Measurements from ENCODE around the gene RAPGEFL1.
"Not testable (repeated sequence)": the region's sequence is repeated elsewhere in the genome, so short reads cannot be mapped to it uniquely, and the experiment has no call there.

The RAPGEFL1 gene

GRCh38 chr17:40203131-40203530 is 25.9 kb downstream of the RAPGEFL1 start:
- no peak for DNase-seq (ENCODE audit: low read depth in 2 of 2, low spot score in 1 of 2)

- not testable (repeated sequence) for DNase-seq (ENCODE audit: low read depth in 2 of 2, low spot score in 1 of 2)
These were observed 28.9 kb downstream of the RAPGEFL1 start for GRCh38 chr17:40206193-40206592.

DNA sequence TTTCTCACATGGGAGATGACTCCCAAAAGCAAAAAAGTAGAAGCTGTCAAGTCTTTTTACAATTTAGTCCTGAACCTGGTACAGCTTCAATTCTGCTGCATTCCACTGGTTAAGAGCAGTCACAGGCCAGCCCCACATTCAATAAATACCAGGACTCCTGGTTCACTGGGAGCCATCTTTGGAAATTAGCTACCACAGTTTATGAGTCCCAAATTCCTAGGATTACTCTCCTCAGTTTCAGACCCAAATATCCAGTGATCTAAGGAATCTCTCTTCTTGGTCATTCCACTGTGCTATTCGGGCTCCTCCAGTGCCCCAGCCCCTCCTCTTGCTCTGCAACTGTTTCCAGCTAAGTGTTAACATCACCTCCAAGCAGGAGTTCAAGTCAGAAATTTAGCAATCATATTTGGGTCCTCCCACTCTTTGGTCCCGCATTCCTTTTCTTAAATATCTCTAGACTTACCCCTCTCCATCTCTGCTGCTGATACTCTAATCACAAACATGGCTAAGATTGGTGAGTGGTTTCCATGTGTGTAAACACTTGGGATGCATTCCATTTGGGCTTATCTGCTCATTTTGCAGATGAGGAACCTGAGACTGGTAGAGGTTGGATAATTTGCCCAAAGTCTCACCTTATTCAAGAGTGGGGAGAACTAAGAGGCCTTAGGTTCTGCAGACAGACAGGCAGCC is 32.3 kb downstream of the RAPGEFL1 start:
- no peak for DNase-seq (ENCODE audit: low read depth in 2 of 2, low spot score in 1 of 2)

DNA sequence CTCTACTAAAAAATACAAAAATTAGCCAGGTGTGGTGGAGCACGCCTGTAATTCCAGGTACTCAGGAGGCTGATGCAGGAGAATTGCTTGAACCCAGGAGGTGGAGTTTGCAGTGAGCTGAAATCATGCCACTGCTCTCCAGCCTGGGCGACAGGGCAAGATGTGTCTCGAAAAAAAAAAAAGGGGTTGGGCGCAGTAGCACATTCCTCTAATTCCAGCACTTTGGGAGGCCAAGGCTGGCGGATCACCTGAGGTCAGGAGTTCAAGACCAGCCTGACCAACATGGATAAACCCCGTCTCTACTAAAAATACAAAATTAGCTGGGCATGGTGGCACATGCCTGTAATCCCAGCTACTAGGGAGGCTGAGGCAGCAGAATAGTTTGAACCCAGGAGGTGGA is 36.6 kb downstream of the RAPGEFL1 start:
- not testable (repeated sequence) for DNase-seq (ENCODE audit: low read depth in 2 of 2, low spot score in 1 of 2)

GRCh38 chr17:40218006-40218739 is 40.9 kb downstream of the RAPGEFL1 start:
- DNase-seq (ENCODE audit: low read depth in 2 of 2, low spot score in 1 of 2): no peak

GRCh38 chr17:40218740-40219593 is 41.7 kb downstream of the RAPGEFL1 start, which contains the start of gene WIPF2:
Gene WIPF2, plus strand, starts transcription at chr17:40219304. Its CDS starts 37,156 bp downstream, at chr17:40256460.
- peak; percentile 91 to 95 for DNase-seq (ENCODE audit: low read depth in 2 of 2, low spot score in 1 of 2)

DNA sequence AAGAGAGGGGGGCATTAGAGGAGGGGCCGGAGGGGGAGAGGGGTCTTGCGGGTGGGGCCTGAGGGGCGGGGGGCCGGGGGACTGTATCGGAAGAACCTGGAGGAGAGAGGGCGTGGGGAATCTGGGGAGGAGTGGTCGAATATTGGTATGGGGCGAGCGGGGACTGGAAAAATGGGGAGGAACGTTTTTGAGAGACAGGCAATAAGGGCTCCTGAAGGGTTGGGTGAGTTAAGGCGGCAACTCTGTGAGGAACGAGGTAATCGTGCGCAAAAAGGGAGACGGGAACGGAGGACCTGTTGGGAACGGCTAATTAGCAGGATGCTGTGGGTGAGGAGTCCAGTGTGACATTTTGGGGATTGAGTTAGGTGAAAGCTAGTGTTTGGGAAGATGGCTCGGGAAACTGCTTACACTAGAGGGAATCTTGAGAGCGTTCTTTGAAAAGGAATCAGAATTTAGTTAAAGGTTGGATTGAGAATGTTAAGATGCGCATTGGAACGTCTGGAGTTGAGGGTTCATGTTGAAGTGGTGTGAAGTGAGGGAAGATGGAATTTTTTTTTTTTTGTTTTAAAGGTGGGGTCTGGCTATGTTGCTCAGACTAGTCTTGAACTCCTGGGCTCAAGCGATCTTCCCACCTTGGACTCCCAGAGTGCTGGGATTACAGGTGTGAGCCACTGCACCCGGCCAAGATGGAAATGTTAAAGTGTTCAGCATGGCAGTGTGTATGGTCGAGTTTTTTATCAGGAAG is 42.5 kb downstream of the RAPGEFL1 start:
- DNase-seq (ENCODE audit: low read depth in 2 of 2, low spot score in 1 of 2): peak in 1 of 2 donors; percentile 2

DNA sequence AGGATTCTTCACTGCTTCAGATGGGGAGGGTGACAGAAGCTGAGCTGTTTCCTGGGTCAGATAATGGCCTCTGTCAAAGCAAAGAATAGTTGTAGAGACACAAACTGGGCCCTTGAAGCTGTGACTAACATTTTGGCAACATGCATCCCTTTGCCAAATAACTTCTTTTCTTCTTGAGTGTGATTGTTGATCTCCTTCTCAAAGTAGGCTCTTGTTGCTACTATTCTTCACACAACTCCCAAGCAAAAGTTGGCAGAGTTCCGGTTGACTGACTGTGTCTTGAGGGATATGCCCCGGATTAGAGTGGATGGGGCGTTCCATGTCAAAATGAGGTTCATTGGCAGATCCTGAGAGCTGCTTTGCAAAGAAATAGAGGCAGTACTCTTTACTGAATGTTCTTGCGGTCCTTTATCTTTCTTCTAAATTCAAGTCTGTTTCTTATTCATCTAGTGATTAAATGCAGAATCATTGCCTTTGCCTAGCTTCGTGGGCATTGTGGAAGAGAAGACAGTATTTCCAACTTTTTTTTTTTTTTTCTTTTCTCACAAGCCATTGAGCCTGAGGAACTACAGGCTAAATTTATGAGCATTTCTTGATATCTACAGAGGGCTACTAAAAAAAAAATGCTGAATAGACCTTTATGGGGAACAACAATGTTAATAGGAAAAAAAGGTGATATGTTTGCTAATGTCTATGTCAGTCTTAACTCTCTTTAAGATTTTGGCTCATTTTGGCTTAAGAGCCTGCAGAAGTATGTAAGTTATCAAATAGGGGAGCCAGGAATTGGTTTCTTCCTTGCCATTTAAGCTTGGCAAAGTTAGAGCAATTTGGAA is 47.7 kb downstream of the RAPGEFL1 start:
- no peak for DNase-seq (ENCODE audit: low read depth in 2 of 2, low spot score in 1 of 2)

GRCh38 chr17:40229146-40229545 is 51.9 kb downstream of the RAPGEFL1 start:
- DNase-seq (ENCODE audit: low read depth in 2 of 2, low spot score in 1 of 2): not testable (repeated sequence)

DNA sequence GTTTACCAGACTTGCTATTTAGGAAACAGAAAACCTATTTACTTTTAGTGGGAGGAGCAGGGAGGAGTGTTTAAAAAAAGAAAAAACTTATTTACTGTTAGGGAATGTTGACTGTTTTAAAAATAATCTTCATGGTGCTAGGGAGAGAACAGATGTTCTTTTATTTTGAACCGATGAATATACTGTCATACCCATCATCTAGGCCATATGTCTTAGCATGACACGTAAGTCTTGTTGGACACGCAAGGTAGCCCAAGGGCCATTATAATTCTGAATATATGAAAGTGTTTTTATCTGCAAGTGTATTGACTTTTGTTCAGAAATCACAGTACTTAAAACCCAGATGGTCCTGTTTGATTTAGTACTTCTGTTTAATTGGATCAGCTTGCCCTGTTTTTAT is 53.4 kb downstream of the RAPGEFL1 start:
- DNase-seq (ENCODE audit: low read depth in 2 of 2, low spot score in 1 of 2): no peak

DNA sequence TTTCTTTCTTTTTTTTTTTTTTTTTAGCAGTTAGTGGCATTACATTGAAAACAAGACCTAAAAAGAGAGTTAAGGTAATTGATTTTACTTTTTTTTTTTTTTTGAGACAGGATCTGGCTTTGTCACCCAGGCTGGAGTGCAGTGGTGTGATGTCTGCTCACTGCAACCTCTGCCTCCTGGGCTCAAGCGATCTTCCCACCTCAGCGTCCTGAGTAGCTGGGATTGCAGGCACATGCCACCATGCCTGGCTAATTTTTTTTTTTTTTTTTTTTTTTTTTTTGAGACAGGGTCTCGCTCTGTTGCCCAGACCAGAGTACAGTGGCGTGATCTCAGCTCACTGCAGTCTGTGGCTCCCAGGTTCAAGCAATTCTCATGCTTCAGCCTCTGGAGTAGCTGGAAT is 54.7 kb downstream of the RAPGEFL1 start:
- not testable (repeated sequence) for DNase-seq (ENCODE audit: low read depth in 2 of 2, low spot score in 1 of 2)

GRCh38 chr17:40241252-40241834 is 64.1 kb downstream of the RAPGEFL1 start:
- no peak for DNase-seq (ENCODE audit: low read depth in 2 of 2, low spot score in 1 of 2)

DNA sequence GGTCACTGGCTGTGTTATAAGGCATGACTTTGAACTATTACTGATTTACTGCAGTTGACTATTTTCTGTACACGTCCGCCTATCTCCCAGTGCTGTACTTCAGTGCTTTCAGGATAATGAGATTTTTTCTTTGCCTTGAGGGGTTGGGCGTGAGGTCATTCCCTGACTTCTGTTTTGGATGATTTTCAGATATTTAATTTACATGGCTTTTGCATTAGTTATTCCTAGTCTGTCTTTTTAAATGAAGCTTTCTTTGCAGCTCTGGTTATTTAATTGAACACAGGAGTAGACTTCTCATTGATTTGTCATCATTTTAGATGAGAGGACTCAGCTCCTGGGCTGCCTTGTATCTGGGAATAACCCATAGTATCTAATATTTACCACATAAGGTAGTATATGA is 65.5 kb downstream of the RAPGEFL1 start:
- DNase-seq (ENCODE audit: low read depth in 2 of 2, low spot score in 1 of 2): no peak

DNA sequence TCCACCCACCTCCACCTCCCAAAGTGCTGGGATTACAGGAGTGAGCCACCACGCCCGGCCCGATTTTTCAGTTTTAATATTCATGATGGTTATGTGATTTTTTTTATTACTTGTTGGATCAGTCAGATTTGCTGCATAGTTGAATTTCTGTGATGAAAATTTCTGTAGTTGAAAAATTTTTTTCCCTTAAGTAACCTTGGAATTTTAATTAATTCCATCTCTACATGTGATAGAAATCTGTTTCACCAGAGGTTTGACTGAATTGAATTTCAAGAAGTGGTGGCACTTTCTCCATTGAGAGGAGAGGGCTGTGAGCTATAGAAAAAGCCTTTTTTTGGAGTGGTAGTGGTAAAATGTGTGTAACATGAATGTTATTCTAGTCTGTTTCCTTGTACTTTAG is 66.5 kb downstream of the RAPGEFL1 start:
- DNase-seq (ENCODE audit: low read depth in 2 of 2, low spot score in 1 of 2): no peak

DNA sequence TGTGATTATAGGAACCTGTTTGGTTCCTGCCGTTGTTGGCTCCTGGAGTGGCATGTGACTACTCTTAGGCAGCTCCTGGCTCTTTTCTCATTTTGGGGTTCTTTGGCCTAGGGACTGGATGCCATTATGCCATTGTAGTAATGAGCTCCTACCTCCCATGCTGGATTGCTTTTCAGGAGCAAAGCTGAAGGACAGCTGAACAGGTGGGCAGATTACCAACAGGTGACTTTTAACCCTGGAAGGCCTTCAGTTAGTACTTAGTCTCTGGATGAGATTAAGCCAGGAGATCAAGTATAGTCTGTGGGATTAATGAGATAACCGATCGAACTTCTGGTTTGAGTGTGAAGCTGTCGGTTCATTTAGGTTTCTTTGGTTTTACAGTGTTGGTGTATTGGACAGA is 67.0 kb downstream of the RAPGEFL1 start:
- DNase-seq (ENCODE audit: low read depth in 2 of 2, low spot score in 1 of 2): no peak
